CD4-positive, alpha-beta T cell treated with Interferon alpha-2 for 1 hour (primary cell): Measurements from ENCODE around the gene CTTNBP2NL.
A peak's percentile ranks its signal among the peaks of the same experiment; 100 is the strongest.

Experiments
- DNase-seq, 2 donors: peaks; one replicate each; pipeline ENCODE4 v3.0.0-alpha.2; 2020 to 2022

CTTNBP2NL gene

GRCh38 chr1:112395821-112396652 lies at the start of gene CTTNBP2NL:
TSS of gene CTTNBP2NL (plus strand) at chr1:112396214. CDS start at chr1:112416166, 19,952 bp downstream.
- peak; percentile 75 to 81 for DNase-seq

- no peak for DNase-seq
These were observed 49.1 kb upstream of the CTTNBP2NL start for GRCh38 chr1:112346801-112347350.

GRCh38 chr1:112356765-112357164 lies 39.2 kb upstream of the CTTNBP2NL start:
- no peak for DNase-seq

GRCh38 chr1:112357467-112357866 lies 38.5 kb upstream of the CTTNBP2NL start:
- no peak for DNase-seq

GRCh38 chr1:112358061-112358770 lies 37.8 kb upstream of the CTTNBP2NL start:
- DNase-seq, result no peak

- DNase-seq, result peak; percentile 9 to 31
These were observed 37.1 kb upstream of the CTTNBP2NL start for GRCh38 chr1:112358798-112359408.

GRCh38 chr1:112359961-112360767 lies 35.9 kb upstream of the CTTNBP2NL start:
- DNase-seq, result no peak

GRCh38 chr1:112363636-112364035 lies 32.4 kb upstream of the CTTNBP2NL start:
- DNase-seq, result no peak

- DNase-seq, result no peak
These were observed 27.8 kb upstream of the CTTNBP2NL start for GRCh38 chr1:112368198-112368597.

- peak; percentile 71 to 80 for DNase-seq
These were observed 26.4 kb upstream of the CTTNBP2NL start for GRCh38 chr1:112369392-112370285.

- no peak for DNase-seq
These were observed 25.0 kb upstream of the CTTNBP2NL start for GRCh38 chr1:112370996-112371395.

GRCh38 chr1:112371775-112372174 lies 24.2 kb upstream of the CTTNBP2NL start:
- no peak for DNase-seq

- no peak for DNase-seq
These were observed 22.2 kb upstream of the CTTNBP2NL start for GRCh38 chr1:112373806-112374205.

GRCh38 chr1:112375701-112376100 lies 20.3 kb upstream of the CTTNBP2NL start:
- no peak for DNase-seq

GRCh38 chr1:112380356-112380755 lies 15.7 kb upstream of the CTTNBP2NL start:
- no peak for DNase-seq

- DNase-seq, result no peak
These were observed 14.5 kb upstream of the CTTNBP2NL start for GRCh38 chr1:112381324-112382076.

- DNase-seq, result no peak
These were observed 12.1 kb upstream of the CTTNBP2NL start for GRCh38 chr1:112383759-112384370.

- DNase-seq, result no peak
These were observed 9.8 kb upstream of the CTTNBP2NL start for GRCh38 chr1:112386024-112386723.

GRCh38 chr1:112386731-112387346 lies 9.2 kb upstream of the CTTNBP2NL start:
- DNase-seq, result no peak
